ENCODE data around the gene LGI4. TPM values are rescaled to one million over a fixed set of nuclear protein-coding genes. Genes with fewer than 3 reads are reported as not detected.

The LGI4 gene
- total and polyA plus RNA-seq, 2 experiments from 2014 or later, result 3.4 to 4.3 TPM

- Histone ChIP-seq H3K27me3 (ENCODE audit: insufficient read depth) (no peaks in the 10 kb centered on the region), H3K4me2 (no peak overlapping the region), H3K4me1 (ENCODE audit: insufficient read depth) (0 out of 2 replicates have a peak, but pooled peaks cover under 1% of the 10 kb centered on the region), H3K9me2 (ENCODE audit: insufficient read depth) (no peaks in the 10 kb centered on the region), H2AFZ (no peak overlapping the region), H4K20me1 (replicated peaks; ENCODE audit: insufficient read depth) (peaks cover 14% of the 10 kb centered on the region; the same call in 1 of the 2 replicates), H3F3A (replicated peaks; ENCODE audit: low read depth) (0 out of 2 replicates have a peak, but pooled peaks cover under 1% of the 10 kb centered on the region), H3K79me2 (replicated peaks; ENCODE audit: insufficient read depth) (peaks cover under 1% of the 10 kb centered on the region), H3K27ac (ENCODE audit: low read depth) (no peak overlapping the region), H3K36me3 (ENCODE audit: insufficient read depth) (peaks cover 63% of the 10 kb centered on the region), H3K4me3 (no peak overlapping the region)
- H3K36me3 Mint-ChIP-seq (ENCODE audit: low read depth), result peaks cover 99% of the 10 kb centered on the region
- H3K9me3 Mint-ChIP-seq, result peaks cover 14% of the 10 kb centered on the region
- ATAC-seq (no peak), DNase-seq (ENCODE audit: low spot score) (no peak)
- H3K27ac Mint-ChIP-seq, result no peak overlapping the region
- peaks cover 3% of the 10 kb centered on the region for H3K27me3 Mint-ChIP-seq (ENCODE audit: insufficient read depth, low read depth, poor library complexity)
- no peak for TF ChIP-seq ZNF114 (CRISPR knock-in tag; IDR thresholded peaks at IDR 0.05)
- TF ChIP-seq NANOG (IDR thresholded peaks at IDR 0.05; ENCODE audit: borderline replicate concordance), result no peak
- TF ChIP-seq STAT1 (IDR thresholded peaks at IDR 0.05; ENCODE audit: unreplicated experiment), result no peak
- no peak for TF ChIP-seq POLR2AphosphoS5 (IDR thresholded peaks at IDR 0.05; ENCODE audit: low read depth)
- no peak for TF ChIP-seq REST (IDR thresholded peaks at IDR 0.05; ENCODE audit: unreplicated experiment)
- TF ChIP-seq EZH2 (IDR thresholded peaks at IDR 0.05; ENCODE audit: low read depth, unreplicated experiment), result no peak
- TF ChIP-seq ZNF331 (CRISPR knock-in tag; IDR thresholded peaks at IDR 0.05; ENCODE audit: low read depth), result no peak
- no peak for TF ChIP-seq CREB1 (CRISPR knock-in tag; IDR thresholded peaks at IDR 0.05; ENCODE audit: low read depth)
- no peak for TF ChIP-seq CTCF (conservative IDR thresholded peaks at IDR 0.05; ENCODE audit: low read depth in 2 of 2)
- TF ChIP-seq JUNB (IDR thresholded peaks at IDR 0.05; ENCODE audit: unreplicated experiment), result no peak
- TF ChIP-seq ZNF462 (CRISPR knock-in tag; IDR thresholded peaks at IDR 0.05), result no peak
- no peak for TF ChIP-seq EZH2phosphoT487 (IDR thresholded peaks at IDR 0.05; ENCODE audit: unreplicated experiment)
- TF ChIP-seq ETS1 (IDR thresholded peaks at IDR 0.05), result no peak
- peaks cover 3% of the 10 kb centered on the region for H3K4me1 Mint-ChIP-seq
- H3K4me3 Mint-ChIP-seq, result no peak overlapping the region
Measured at GRCh38 chr19:35161434-35161743, 26.5 kb upstream of the LGI4 start.

Measured in GM23338 (cell line).